Fibroblast of mammary gland (primary cell): Measurements from ENCODE around the gene KCNQ1.

Experiments
- DNase-seq: peaks from one replicate; pipeline ENCODE4 v3.0.0-alpha.2; 2010; ENCODE audit warnings: low read depth
- H3K4me3 ChIP-seq: 2 replicates; pipeline ENCODE4 v1.5.1; 2011; ENCODE audit warnings: low read depth, mild to moderate bottlenecking, low read length, moderate library complexity; ENCODE audit not compliant: control insufficient read depth
- CTCF ChIP-seq: conservative IDR thresholded peaks from 2 replicates; pipeline ENCODE4 v1.5.1; 2011; ENCODE audit warnings: low read depth, low read length, inconsistent platforms; ENCODE audit not compliant: control insufficient read depth, insufficient read depth

The KCNQ1 gene

GRCh38 chr11:2656859-2657258 is 212.1 kb downstream of the KCNQ1 start:
- TF ChIP-seq CTCF: no peak
- H3K4me3 ChIP-seq: no peak overlapping the region
- DNase-seq: no peak

- no peak for DNase-seq
- no peak overlapping the region for H3K4me3 ChIP-seq
- no peak for TF ChIP-seq CTCF
Observed at GRCh38 chr11:2657697-2658284, 213.0 kb downstream of the KCNQ1 start.

GRCh38 chr11:2660357-2660939 is 215.6 kb downstream of the KCNQ1 start:
- TF ChIP-seq CTCF: no peak
- no peak for DNase-seq
- no peak overlapping the region for H3K4me3 ChIP-seq

GRCh38 chr11:2661173-2662023 is 216.6 kb downstream of the KCNQ1 start:
- no peak for TF ChIP-seq CTCF
- DNase-seq: no peak

GRCh38 chr11:2662024-2662312 is 217.2 kb downstream of the KCNQ1 start:
- no peak for DNase-seq
- no peak overlapping the region for H3K4me3 ChIP-seq
- TF ChIP-seq CTCF: no peak

More at GRCh38 chr11:2661173-2662023, 216.6 kb downstream of the KCNQ1 start:
- no peak overlapping the region for H3K4me3 ChIP-seq

- TF ChIP-seq CTCF: no peak
- DNase-seq: no peak
- no peak overlapping the region for H3K4me3 ChIP-seq
Observed at GRCh38 chr11:2662430-2663299, 217.9 kb downstream of the KCNQ1 start.
